Measurements from ENCODE around the gene TGFBR1.

Gene TGFBR1

DNA sequence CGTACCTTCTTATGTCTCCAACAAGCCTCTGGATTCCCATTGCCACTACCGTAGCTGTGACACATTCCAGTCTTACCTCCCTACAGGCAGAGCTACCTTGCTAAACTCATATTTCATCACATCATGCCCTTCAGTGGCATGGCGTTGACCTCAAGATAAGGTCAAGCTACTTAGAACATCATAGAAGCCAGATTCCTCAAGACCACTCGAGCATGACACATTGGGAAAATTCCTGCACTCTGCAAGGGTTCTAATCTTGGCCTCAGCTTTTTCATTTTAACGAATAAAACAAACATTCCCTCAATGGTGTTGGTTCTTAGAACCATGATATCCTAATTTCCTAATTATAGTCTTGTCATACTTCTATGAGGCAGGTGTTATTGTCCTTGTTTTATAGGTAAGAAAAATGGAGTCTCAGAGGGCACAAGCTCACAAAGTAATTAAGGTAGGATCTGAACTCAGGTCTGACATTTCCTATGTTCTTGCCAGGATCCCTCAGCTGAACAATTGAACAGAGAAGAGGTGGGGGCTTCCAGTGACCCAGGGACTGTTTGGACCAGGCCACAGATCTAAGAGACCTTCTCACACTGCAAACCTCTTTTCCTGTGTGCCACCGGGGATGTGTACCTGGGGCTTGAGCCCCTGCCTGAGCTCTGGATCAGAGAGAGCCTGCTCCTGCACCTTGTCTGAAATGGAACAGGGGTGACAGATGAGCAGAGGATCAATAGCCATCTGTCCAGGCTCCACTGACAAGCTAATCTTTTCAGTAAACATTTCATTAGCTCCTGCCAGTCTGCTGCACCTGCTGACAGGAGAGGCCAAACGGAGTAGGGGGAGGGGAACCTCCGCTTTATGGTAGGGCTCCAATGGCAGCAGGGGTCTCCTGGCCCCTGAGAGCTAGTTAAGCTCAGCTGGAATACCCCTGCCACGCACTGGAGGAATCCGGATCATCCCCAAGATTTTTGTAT is 67.5 kb downstream of the TGFBR1 start:
- no peak for FAIRE-seq

DNA sequence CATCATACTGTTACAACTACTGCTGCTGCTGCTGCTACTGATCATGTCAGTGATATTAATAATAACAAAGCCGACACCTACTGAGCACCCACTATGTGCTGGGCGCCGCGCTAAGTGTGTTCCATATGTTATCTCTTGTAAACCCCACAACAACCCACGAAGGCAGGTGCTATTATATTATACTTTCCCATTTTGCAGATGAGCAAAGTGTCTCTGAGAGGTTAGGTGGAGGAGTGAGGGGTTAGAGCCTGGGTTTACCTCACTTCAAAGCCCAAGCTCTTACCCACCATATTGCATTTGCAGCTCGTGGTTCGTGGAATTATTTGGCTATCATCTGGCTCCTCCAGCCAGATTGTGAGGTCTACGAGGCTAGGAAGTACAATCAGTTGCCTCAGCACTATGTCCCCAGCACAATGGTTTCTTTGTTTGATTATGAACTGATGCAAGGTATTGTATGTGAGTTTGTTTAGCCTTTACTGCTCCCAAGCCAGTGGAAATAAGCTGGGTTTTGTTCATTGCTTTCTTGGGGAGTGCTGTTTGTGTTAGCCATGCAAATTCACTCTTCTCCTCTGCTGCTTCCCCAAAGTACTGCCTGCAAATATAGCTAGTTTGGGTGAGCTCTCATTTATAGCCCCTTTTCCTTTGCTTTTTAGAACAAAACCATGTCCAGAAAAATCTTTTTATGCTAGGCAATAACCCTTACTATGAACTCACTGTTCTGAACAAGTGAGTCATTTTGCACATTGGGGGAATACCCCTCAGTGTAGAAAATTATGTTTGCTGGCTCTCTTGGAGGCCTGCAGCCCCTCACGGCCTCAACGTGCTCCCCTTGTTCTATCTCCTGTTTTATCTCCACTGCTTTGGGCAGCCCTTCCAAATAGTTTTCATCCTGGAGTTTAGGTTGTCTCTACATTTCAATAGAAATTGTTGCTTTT is 68.9 kb downstream of the TGFBR1 start:
- FAIRE-seq = no peak

GRCh38 chr9:99176527-99177013 is 71.7 kb downstream of the TGFBR1 start:
- no peak for FAIRE-seq

- FAIRE-seq = no peak
These were observed 72.9 kb downstream of the TGFBR1 start for GRCh38 chr9:99177576-99178366.

DNA sequence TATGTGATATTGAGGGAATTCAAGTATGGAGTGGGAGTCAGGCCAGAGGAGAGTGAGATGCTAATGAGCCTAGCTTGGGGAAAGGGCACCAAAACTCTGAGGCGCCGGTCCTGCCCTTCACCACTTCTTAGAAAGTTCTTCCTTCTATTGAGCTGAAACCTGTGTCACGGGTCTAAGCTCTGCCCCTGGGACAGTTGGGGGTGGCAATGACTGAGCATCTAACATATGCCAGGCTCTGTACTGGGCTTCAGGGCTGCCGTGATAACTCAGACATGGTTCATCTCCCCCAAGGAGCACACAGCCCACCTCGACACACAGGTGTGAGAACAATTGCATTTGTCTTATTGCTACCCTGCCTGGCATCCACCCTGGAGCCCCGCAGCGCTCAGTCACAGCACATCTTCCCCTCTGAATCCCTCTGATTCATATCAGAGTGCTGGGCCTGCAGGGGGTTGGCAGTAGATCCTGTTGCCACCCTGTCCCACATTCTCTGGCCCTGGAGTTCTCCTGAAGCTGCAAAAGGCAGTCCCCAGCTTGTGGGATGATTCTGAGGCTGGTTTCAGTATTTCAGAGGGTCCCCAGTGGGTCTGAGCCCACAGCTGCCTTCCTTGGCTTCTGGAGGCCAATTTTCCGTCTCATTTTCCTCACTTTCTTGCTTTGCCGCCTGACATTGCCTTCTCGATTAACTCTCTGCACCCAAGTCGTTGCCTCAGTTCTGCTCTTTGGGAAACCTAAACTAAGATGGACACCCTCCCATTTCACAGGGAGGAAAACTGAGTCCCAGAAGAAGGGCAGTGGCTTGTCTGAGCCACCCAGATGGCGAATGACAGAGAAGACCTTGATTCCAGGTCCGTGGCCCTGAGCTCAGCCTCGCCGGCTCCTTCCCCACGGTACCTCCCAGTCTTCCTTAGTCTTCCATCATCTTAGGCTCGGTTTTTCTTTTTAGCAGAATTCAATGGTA is 74.3 kb downstream of the TGFBR1 start:
- FAIRE-seq = no peak

GRCh38 chr9:99180199-99180598 is 75.3 kb downstream of the TGFBR1 start:
- FAIRE-seq = no peak

GRCh38 chr9:99180662-99181061 is 75.7 kb downstream of the TGFBR1 start:
- FAIRE-seq = no peak

DNA sequence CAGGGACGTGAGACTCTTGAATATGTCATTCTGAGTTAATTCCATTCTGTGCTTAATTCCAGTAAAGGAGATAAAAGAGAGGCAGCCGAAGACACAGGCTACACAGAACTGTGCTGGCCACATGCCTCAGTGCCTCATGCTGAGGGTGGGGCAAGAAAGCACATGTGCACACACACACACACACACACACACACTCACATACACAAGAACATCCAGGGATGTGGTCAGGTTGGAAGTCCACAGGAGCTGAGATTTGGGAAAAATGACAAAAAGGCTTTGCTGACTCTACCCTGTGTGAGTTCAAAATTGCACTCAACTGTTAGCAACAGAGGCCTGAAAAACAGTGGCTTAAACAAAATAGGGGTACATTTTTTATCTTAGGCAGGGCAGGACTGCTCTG is 76.3 kb downstream of the TGFBR1 start:
- FAIRE-seq = no peak

- FAIRE-seq = no peak
These were observed 76.7 kb downstream of the TGFBR1 start for GRCh38 chr9:99181621-99182020.

DNA sequence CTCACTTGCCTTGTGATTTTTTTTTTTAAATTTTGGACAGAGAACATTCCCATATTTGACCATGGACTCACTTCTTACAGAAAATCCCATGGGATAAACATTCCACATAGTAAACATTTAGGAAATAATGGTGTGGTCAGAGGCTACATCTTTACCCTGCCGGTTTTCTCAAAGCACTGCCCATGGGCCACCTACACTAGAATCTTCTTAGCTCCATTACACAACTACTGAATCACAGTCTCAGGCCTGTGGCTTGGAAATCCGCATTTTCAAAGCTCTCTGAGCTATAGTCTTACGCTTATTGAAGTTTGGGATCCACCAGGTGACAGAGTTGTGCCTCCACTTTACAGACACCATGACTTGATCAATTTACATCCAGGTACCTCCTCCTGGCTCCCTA is 77.4 kb downstream of the TGFBR1 start:
- FAIRE-seq = no peak

- no peak for FAIRE-seq
These were observed 78.7 kb downstream of the TGFBR1 start for GRCh38 chr9:99183616-99184015.

GRCh38 chr9:99184110-99184474 is 79.2 kb downstream of the TGFBR1 start:
- no peak for FAIRE-seq

DNA sequence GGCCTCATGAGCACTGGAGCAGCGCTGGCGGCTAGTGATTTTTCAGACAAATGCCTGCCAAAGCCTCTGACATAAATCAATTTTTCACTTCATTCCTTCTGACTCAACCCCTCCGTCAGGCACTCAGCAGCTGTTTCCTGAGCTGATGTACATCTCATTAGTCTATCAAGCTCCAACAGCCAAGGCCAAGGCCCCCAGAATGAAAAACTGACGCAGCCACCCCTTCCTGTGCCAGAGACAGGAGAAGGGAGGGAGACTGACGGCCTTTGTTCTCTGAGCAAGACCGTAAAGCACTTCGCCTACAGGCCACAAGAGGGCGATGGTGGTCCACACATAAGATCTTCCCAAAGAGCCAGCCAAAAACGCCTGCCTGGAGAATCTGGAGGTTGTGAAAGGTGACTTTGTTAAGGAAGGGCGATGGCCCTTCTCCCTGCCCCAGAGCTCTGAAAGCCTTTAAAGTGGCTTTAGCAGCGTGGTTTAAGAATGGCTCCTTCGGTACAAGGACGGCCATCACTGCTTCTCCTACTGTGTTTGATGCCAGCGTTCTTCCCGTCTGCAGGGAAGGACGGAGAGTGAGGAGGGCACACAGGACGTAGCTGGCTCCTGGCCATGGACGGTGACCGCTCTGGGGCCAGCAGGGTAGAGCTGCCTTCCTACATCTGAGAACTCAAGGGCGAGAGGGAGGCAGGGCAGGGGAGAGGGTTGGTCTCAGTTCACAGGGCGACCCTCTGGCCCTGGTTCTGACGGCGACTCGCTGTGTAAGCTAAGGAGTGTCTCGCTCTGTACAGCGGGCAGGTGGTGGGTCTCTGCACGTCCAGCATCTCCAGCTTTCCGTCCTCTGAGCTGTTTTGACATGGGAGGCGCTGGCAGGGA is 79.8 kb downstream of the TGFBR1 start:
- FAIRE-seq = no peak

DNA sequence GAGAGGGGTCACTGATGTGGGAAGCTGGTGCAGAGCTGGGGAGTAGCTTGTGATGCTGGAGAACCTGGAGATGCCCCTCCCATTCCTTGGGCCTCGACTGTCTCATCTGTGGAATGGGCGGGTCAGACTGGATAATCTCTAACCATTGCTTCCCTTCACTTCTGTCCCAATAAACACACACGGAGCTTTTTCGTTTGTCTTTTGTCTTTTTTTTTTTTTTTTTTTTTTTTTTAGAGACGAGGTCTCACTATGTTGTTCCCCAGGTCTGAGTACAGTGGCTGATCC is 80.4 kb downstream of the TGFBR1 start:
- no peak for FAIRE-seq

DNA sequence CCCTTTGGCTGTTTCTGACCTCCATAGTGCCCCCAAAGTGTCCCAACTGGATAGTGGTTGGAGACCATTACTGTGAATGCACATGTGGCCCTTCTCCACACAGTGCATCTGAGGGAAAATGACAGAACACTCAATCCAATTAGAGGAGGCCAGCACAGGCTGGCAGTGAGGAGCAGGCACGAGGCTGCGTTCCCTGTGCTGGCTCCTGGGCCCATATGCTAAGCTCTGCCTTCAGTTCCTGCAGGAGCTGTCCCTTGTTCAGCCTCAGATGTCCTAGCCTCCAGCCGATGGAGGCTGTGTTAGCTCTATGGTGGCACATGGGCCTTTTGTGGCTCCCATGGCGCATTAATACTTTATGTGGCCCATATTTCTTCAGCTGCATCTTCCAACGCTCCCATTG is 81.0 kb downstream of the TGFBR1 start:
- no peak for FAIRE-seq

GRCh38 chr9:99187311-99187710 is 82.4 kb downstream of the TGFBR1 start:
- no peak for FAIRE-seq

- no peak for FAIRE-seq
These were observed 84.3 kb downstream of the TGFBR1 start for GRCh38 chr9:99189186-99189585.

- FAIRE-seq = no peak
These were observed 85.1 kb downstream of the TGFBR1 start for GRCh38 chr9:99189887-99190596.

DNA sequence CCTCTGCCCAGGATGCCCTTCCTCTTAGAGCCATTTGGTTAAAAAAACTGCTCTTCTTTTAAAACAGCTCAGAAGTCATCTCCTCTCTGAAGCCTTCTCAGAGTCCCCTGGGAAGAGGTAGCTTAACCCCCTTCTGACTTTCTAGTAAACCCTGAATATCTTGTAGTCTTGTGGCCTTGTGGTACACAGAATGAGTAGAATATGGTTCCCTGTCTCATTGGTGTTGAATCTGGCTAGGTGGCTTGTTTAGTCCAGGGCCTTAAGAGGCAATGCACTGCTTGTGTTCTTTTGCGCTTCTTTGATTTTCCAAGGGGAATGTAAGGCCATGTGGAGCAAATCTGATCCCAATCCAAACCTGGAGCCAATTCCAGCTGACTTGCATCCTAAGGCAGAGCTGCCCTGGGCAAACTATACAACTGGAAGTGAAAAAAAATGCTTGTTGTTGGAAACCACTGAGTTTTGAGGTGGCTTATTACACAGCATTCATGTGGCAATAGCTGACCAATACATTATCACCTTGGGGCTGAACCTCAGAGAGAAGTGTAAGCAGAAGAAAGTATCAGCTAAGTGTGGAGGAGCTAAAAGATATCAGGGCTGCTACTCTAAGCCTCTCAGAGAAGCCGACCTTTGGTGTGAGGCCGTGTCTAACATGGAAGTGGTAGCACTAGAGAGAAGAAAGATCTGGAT is 85.8 kb downstream of the TGFBR1 start:
- no peak for FAIRE-seq

Data from colon (tissue), 2 donors.